Measurements from ENCODE around the gene C1orf210. TPM values are rescaled to one million over a fixed set of nuclear protein-coding genes. Genes with fewer than 3 reads are reported as not detected.

C1orf210 gene
- polyA plus RNA-seq, 1 donor (not counting 4 experiments of a cell fraction or from before 2014, with no cell fraction given): 5.6 TPM

- no peaks in the 10 kb centered on the region for H3K9me1 ChIP-seq (ENCODE audit: control insufficient read depth, extremely low read depth, insufficient read depth, low read length)
- H3K36me3 ChIP-seq (ENCODE audit: control insufficient read depth in 2 of 2, extremely low read depth in 1 of 2, insufficient read depth in 2 of 2, low read length in 2 of 2): no peaks in the 10 kb centered on the region
- H4K20me1 ChIP-seq (ENCODE audit: control insufficient read depth, extremely low read depth, insufficient read depth, low read length): no peaks in the 10 kb centered on the region
- no peaks in the 10 kb centered on the region for H3K9me3 ChIP-seq (ENCODE audit: control insufficient read depth, low read depth, low read length)
- FAIRE-seq: peak; percentile 88
- TF ChIP-seq CTCF (optimal IDR thresholded peaks at IDR 0.05 in 1 of 3, IDR thresholded peaks at IDR 0.05 in 1 of 3, conservative IDR thresholded peaks at IDR 0.05 in 1 of 3; ENCODE audit: extremely low read depth in 1 of 3, insufficient read depth in 2 of 3, low read length in 3 of 3): no peak
- TF ChIP-seq EZH2 (IDR thresholded peaks at IDR 0.05; ENCODE audit: low read length): no peak
- H3K9ac ChIP-seq (ENCODE audit: control insufficient read depth, extremely low read depth, insufficient read depth, low read length): no peak overlapping the region
- no peaks in the 10 kb centered on the region for H3K79me2 ChIP-seq (ENCODE audit: control insufficient read depth, insufficient read depth, low read length)
- dilution Hi-C loops (cut with MboI; ENCODE audit: extremely low pct_ligation_motif_present, low sequenced_read_pairs): no loop called here
- peaks cover 23% of the 10 kb centered on the region for H3K4me1 ChIP-seq (ENCODE audit: control insufficient read depth, extremely low read depth, insufficient read depth, low read length)
- H2AFZ ChIP-seq (ENCODE audit: control insufficient read depth, low read length): peak overlapping the region; percentile 92
- peak overlapping the region; percentile 33 for H3K27ac ChIP-seq (ENCODE audit: control insufficient read depth, insufficient read depth, low read length)
- H3K4me3 ChIP-seq (ENCODE audit: control insufficient read depth in 2 of 3, extremely low read depth in 1 of 3, insufficient read depth in 2 of 3, low read depth in 1 of 3, low read length in 3 of 3): peak overlapping the region in 1 of 3 experiments; percentile 17
- H3K4me2 ChIP-seq (ENCODE audit: control insufficient read depth, extremely low read depth, insufficient read depth, low read depth, low read length): peak overlapping the region; percentile 69
- peak; percentile 17 for DNase-seq (ENCODE audit: low read depth, low spot score)
- no peaks in the 10 kb centered on the region for H3K27me3 ChIP-seq (ENCODE audit: control insufficient read depth, extremely low read depth, insufficient read depth, low read length)
Measured at GRCh38 chr1:43274125-43274803, 11.1 kb downstream of the C1orf210 start.

- DNase-seq (ENCODE audit: low read depth, low spot score): no peak
- no peak for FAIRE-seq
- no peaks in the 10 kb centered on the region for H3K27me3 ChIP-seq (ENCODE audit: control insufficient read depth, extremely low read depth, insufficient read depth, low read length)
- H3K4me1 ChIP-seq (ENCODE audit: control insufficient read depth, extremely low read depth, insufficient read depth, low read length): peaks cover 23% of the 10 kb centered on the region
- TF ChIP-seq EZH2 (IDR thresholded peaks at IDR 0.05; ENCODE audit: low read length): no peak
- TF ChIP-seq CTCF (optimal IDR thresholded peaks at IDR 0.05 in 1 of 3, IDR thresholded peaks at IDR 0.05 in 1 of 3, conservative IDR thresholded peaks at IDR 0.05 in 1 of 3; ENCODE audit: extremely low read depth in 1 of 3, insufficient read depth in 2 of 3, low read length in 3 of 3): no peak
- H3K36me3 ChIP-seq (ENCODE audit: control insufficient read depth in 2 of 2, extremely low read depth in 1 of 2, insufficient read depth in 2 of 2, low read length in 2 of 2): no peaks in the 10 kb centered on the region
- no peak overlapping the region for H2AFZ ChIP-seq (ENCODE audit: control insufficient read depth, low read length)
- no peaks in the 10 kb centered on the region for H3K9me1 ChIP-seq (ENCODE audit: control insufficient read depth, extremely low read depth, insufficient read depth, low read length)
- dilution Hi-C loops (cut with MboI; ENCODE audit: extremely low pct_ligation_motif_present, low sequenced_read_pairs): no loop called here
- H3K79me2 ChIP-seq (ENCODE audit: control insufficient read depth, insufficient read depth, low read length): no peaks in the 10 kb centered on the region
- H3K27ac ChIP-seq (ENCODE audit: control insufficient read depth, insufficient read depth, low read length): peak overlapping the region; percentile 33
- no peak overlapping the region for H3K4me3 ChIP-seq (ENCODE audit: control insufficient read depth in 2 of 3, extremely low read depth in 1 of 3, insufficient read depth in 2 of 3, low read depth in 1 of 3, low read length in 3 of 3)
- no peaks in the 10 kb centered on the region for H3K9me3 ChIP-seq (ENCODE audit: control insufficient read depth, low read depth, low read length)
- no peaks in the 10 kb centered on the region for H4K20me1 ChIP-seq (ENCODE audit: control insufficient read depth, extremely low read depth, insufficient read depth, low read length)
- no peak overlapping the region for H3K9ac ChIP-seq (ENCODE audit: control insufficient read depth, extremely low read depth, insufficient read depth, low read length)
- no peak overlapping the region for H3K4me2 ChIP-seq (ENCODE audit: control insufficient read depth, extremely low read depth, insufficient read depth, low read depth, low read length)
Measured at GRCh38 chr1:43273708-43274107, 11.7 kb downstream of the C1orf210 start.
